ENCODE data around the gene CD300A. TPM values are rescaled to one million over a fixed set of nuclear protein-coding genes. Genes with fewer than 3 reads are reported as not detected.

CD300A gene
- total and polyA plus RNA-seq, 2 of the 4 experiments (the other 2 are of a cell fraction) = not detected

DNA sequence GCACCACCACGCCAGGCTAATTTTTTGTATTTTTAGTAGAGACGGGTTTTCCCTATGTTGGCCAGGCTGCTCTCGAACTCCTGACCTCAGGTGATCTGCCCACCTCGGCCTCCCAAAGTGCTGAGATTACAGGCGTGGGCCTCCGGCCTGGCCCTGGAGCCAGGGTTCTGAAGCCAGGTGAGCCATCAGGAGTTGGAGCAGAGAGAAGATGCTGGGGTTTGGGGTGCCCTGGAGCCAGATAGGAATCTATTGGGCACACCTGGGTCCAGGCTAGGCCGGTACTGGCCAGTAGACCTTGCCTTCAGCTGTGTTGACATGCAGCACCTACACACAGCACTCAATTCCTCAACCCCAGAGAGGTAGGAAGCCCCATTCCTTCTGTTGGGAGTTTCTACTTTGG is 5.4 kb upstream of the CD300A start:
- ATAC-seq (ENCODE audit: low read depth) = no peak
- dilution Hi-C loops (cut with HindIII; ENCODE audit: low sequenced_read_pairs, unreplicated experiment) = no loop called here

More for the DNA sequence above, 5.4 kb upstream of the CD300A start:
- no peak overlapping the region for H4K91ac ChIP-seq (ENCODE audit: insufficient read depth, low read depth, low read length)
- no peak overlapping the region for H3K56ac ChIP-seq (ENCODE audit: extremely low read depth, insufficient read depth, low read length)
- H3K9me3 ChIP-seq (ENCODE audit: control insufficient read depth, insufficient read depth, low read length) = no peaks in the 10 kb centered on the region
- no peak overlapping the region for H3K9ac ChIP-seq (ENCODE audit: low read depth, low read length)
- no peak overlapping the region for H2BK20ac ChIP-seq (ENCODE audit: low read depth, low read length)
- H3K27ac ChIP-seq (ENCODE audit: insufficient read depth, low read length) = no peak overlapping the region
- H2BK5ac ChIP-seq (ENCODE audit: low read depth, low read length, poor library complexity, severe bottlenecking) = no peak overlapping the region
- in situ Hi-C loops (cut with MboI; ENCODE audit: low sequenced_read_pairs) = no loop called here
- H3K4me1 ChIP-seq (ENCODE audit: control insufficient read depth, insufficient read depth, low read length) = no peaks in the 10 kb centered on the region
- no peak overlapping the region for H2AK9ac ChIP-seq (replicated peaks; ENCODE audit: low read depth, low read length, poor library complexity)
- no peak for DNase-seq
- no peaks in the 10 kb centered on the region for H3K27me3 ChIP-seq (ENCODE audit: control insufficient read depth, insufficient read depth, low read length)
- intact Hi-C loops (cut with micrococcal nuclease) = no loop called here
- no peak overlapping the region for H3K18ac ChIP-seq (ENCODE audit: low read depth, low read length)
- H4K20me1 ChIP-seq (ENCODE audit: insufficient read depth, low read length) = no peaks in the 10 kb centered on the region
- no peaks in the 10 kb centered on the region for H3K36me3 ChIP-seq (ENCODE audit: control insufficient read depth, insufficient read depth, low read length)
- H4K5ac ChIP-seq (ENCODE audit: low read depth, low read length) = no peak overlapping the region
- H2AK5ac ChIP-seq (ENCODE audit: low read depth, low read length) = no peak overlapping the region
- H3K4me3 ChIP-seq (ENCODE audit: insufficient read depth, low read depth, low read length) = no peak overlapping the region
- BruUV-seq (replicated peaks) = no TSS peak
- no peak overlapping the region for H3K23ac ChIP-seq (ENCODE audit: low read depth, low read length)
- no peak overlapping the region for H2AFZ ChIP-seq (replicated peaks; ENCODE audit: low read length, poor library complexity)
- POLR2A ChIA-PET (ENCODE audit: unreplicated experiment) = no interaction called here
- TF ChIP-seq POLR2A (IDR thresholded peaks at IDR 0.05; ENCODE audit: low read depth, low read length) = no peak
- no peak for TF ChIP-seq BHLHE40 (IDR thresholded peaks at IDR 0.05; ENCODE audit: low read depth, low read length)
- TF ChIP-seq, protein P1, sequence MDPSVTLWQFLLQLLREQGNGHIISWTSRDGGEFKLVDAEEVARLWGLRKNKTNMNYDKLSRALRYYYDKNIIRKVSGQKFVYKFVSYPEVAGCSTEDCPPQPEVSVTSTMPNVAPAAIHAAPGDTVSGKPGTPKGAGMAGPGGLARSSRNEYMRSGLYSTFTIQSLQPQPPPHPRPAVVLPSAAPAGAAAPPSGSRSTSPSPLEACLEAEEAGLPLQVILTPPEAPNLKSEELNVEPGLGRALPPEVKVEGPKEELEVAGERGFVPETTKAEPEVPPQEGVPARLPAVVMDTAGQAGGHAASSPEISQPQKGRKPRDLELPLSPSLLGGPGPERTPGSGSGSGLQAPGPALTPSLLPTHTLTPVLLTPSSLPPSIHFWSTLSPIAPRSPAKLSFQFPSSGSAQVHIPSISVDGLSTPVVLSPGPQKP (IDR thresholded peaks at IDR 0.05; ENCODE audit: borderline replicate concordance, low read depth, low read length) = no peak
- TF ChIP-seq CTCF (conservative IDR thresholded peaks at IDR 0.05; ENCODE audit: low read depth, low read length) = no peak
- no peak for TF ChIP-seq SMC3 (IDR thresholded peaks at IDR 0.05; ENCODE audit: low read depth, low read length)
- TF ChIP-seq, protein P2, sequence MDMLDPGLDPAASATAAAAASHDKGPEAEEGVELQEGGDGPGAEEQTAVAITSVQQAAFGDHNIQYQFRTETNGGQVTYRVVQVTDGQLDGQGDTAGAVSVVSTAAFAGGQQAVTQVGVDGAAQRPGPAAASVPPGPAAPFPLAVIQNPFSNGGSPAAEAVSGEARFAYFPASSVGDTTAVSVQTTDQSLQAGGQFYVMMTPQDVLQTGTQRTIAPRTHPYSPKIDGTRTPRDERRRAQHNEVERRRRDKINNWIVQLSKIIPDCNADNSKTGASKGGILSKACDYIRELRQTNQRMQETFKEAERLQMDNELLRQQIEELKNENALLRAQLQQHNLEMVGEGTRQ (IDR thresholded peaks at IDR 0.05; ENCODE audit: low read depth, low read length) = no peak
- TF ChIP-seq MAFK (IDR thresholded peaks at IDR 0.05; ENCODE audit: low read depth, low read length) = no peak
- no peak for TF ChIP-seq RFX5 (IDR thresholded peaks at IDR 0.05; ENCODE audit: low read depth, low read length)
- no peak overlapping the region for H2BK15ac ChIP-seq (ENCODE audit: low read depth, low read length)
- no peak overlapping the region for H3K4ac ChIP-seq (ENCODE audit: low read depth, low read length)
- no peak overlapping the region for H3K14ac ChIP-seq (replicated peaks; ENCODE audit: low read depth, low read length)
- no peak overlapping the region for H2BK120ac ChIP-seq (ENCODE audit: low read depth, low read length)
- no CpG with 5 or more reads among the region's 7 CpGs for WGBS, 2 experiments (ENCODE audit: extremely low coverage in 2 of 2, insufficient read length in 1 of 2)
- no peaks in the 10 kb centered on the region for H3K79me1 ChIP-seq (ENCODE audit: low read depth in 1 of 2, low read length in 2 of 2)
- CTCF ChIA-PET = no interaction called here
- no peak overlapping the region for H4K8ac ChIP-seq (ENCODE audit: low read depth in 2 of 2, low read length in 2 of 2)
- no peaks in the 10 kb centered on the region for H3K9me1 ChIP-seq (ENCODE audit: insufficient read depth, low read length)
- H3K4me2 ChIP-seq (ENCODE audit: low read depth, low read length) = no peak overlapping the region

Data from IMR-90 (cell line).